ENCODE measurements around the gene TPM1. TPM values are rescaled to one million over a fixed set of nuclear protein-coding genes. Genes with fewer than 3 reads are reported as not detected.

The TPM1 gene
- total RNA-seq, 1 experiment from 2014 or later = 298 TPM

- CTCF ChIA-PET = interaction anchor here (0.5 kb wide), 1 partner anchor 993 kb away, joined by 4 read pairs; no protein-coding TSS in a partner anchor
- no TSS peak for BruUV-seq (replicated peaks)
- DNase-seq (ENCODE audit: low read depth, low spot score) (no peak), ATAC-seq (no peak)
- Histone ChIP-seq H3K27me3 (ENCODE audit: control insufficient read depth, insufficient read depth, low read length) (no peaks in the 10 kb centered on the region), H3K9me3 (ENCODE audit: control insufficient read depth, insufficient read depth, low read depth, low read length) (no peaks in the 10 kb centered on the region), H3K27ac (ENCODE audit: low read length) (peak overlapping the region; percentile 85), H3K36me3 (ENCODE audit: control insufficient read depth, insufficient read depth, low read length) (peaks cover 3% of the 10 kb centered on the region; the same call in 1 of the 2 replicates), H3K4me3 (ENCODE audit: low read depth in 2 of 2, low read length in 2 of 2) (no peak overlapping the region), H3K4me1 (ENCODE audit: control insufficient read depth, insufficient read depth, low read length) (peaks cover 71% of the 10 kb centered on the region)
- in situ Hi-C loops (cut with HindIII; ENCODE audit: low pct_unique_long_range_greater_than_20kb, low sequenced_read_pairs) (no loop called here), intact Hi-C loops (cut with micrococcal nuclease; ENCODE audit: unreplicated experiment) (loop anchor here (5.0 kb wide), 1 partner anchor 205 kb away; no protein-coding TSS in a partner anchor)
- TF ChIP-seq, protein P1, sequence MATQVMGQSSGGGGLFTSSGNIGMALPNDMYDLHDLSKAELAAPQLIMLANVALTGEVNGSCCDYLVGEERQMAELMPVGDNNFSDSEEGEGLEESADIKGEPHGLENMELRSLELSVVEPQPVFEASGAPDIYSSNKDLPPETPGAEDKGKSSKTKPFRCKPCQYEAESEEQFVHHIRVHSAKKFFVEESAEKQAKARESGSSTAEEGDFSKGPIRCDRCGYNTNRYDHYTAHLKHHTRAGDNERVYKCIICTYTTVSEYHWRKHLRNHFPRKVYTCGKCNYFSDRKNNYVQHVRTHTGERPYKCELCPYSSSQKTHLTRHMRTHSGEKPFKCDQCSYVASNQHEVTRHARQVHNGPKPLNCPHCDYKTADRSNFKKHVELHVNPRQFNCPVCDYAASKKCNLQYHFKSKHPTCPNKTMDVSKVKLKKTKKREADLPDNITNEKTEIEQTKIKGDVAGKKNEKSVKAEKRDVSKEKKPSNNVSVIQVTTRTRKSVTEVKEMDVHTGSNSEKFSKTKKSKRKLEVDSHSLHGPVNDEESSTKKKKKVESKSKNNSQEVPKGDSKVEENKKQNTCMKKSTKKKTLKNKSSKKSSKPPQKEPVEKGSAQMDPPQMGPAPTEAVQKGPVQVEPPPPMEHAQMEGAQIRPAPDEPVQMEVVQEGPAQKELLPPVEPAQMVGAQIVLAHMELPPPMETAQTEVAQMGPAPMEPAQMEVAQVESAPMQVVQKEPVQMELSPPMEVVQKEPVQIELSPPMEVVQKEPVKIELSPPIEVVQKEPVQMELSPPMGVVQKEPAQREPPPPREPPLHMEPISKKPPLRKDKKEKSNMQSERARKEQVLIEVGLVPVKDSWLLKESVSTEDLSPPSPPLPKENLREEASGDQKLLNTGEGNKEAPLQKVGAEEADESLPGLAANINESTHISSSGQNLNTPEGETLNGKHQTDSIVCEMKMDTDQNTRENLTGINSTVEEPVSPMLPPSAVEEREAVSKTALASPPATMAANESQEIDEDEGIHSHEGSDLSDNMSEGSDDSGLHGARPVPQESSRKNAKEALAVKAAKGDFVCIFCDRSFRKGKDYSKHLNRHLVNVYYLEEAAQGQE (IDR thresholded peaks at IDR 0.05; ENCODE audit: insufficient read depth in 1 of 2, low read depth in 2 of 2, low read length in 1 of 2) = no peak
- TF ChIP-seq, protein P2, sequence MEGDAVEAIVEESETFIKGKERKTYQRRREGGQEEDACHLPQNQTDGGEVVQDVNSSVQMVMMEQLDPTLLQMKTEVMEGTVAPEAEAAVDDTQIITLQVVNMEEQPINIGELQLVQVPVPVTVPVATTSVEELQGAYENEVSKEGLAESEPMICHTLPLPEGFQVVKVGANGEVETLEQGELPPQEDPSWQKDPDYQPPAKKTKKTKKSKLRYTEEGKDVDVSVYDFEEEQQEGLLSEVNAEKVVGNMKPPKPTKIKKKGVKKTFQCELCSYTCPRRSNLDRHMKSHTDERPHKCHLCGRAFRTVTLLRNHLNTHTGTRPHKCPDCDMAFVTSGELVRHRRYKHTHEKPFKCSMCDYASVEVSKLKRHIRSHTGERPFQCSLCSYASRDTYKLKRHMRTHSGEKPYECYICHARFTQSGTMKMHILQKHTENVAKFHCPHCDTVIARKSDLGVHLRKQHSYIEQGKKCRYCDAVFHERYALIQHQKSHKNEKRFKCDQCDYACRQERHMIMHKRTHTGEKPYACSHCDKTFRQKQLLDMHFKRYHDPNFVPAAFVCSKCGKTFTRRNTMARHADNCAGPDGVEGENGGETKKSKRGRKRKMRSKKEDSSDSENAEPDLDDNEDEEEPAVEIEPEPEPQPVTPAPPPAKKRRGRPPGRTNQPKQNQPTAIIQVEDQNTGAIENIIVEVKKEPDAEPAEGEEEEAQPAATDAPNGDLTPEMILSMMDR (IDR thresholded peaks at IDR 0.05) = no peak
- TF ChIP-seq POLR2AphosphoS5 (IDR thresholded peaks at IDR 0.05; ENCODE audit: low read depth, low read length) = 0 out of 2 replicates have a peak, but pooled peaks have one; percentile 1
- POLR2A ChIA-PET = interaction anchor here (0.6 kb wide), 1 partner anchor 137 kb away, joined by 3 read pairs; no protein-coding TSS in a partner anchor
These were observed 9.7 kb downstream of the TPM1 start for GRCh38 chr15:63052077-63052841.

GRCh38 chr15:63052961-63053698 lies 10.6 kb downstream of the TPM1 start:
- H3K27ac ChIP-seq (ENCODE audit: low read length) = peak overlapping the region; percentile 85
- intact Hi-C loops (cut with micrococcal nuclease; ENCODE audit: unreplicated experiment) = loop anchor here (5.0 kb wide), 1 partner anchor 206 kb away; no protein-coding TSS in a partner anchor
- peaks cover 8% of the 10 kb centered on the region for H3K36me3 ChIP-seq (ENCODE audit: control insufficient read depth, insufficient read depth, low read length)
- CTCF ChIA-PET = interaction anchor here (0.6 kb wide), 1 partner anchor 1219 kb away, joined by 4 read pairs; no protein-coding TSS in a partner anchor
- peaks cover 65% of the 10 kb centered on the region for H3K4me1 ChIP-seq (ENCODE audit: control insufficient read depth, insufficient read depth, low read length)
- ATAC-seq = peak; percentile 7; the same call in 1 of the 2 replicates
- peak overlapping the region in 1 of 2 experiments; percentile 4; a peak in 2 of 4 replicates for H3K4me3 ChIP-seq (ENCODE audit: low read depth in 2 of 2, low read length in 2 of 2)
- DNase-seq (ENCODE audit: low read depth, low spot score) = no peak
- in situ Hi-C loops (cut with HindIII; ENCODE audit: low pct_unique_long_range_greater_than_20kb, low sequenced_read_pairs) = no loop called here
- TF ChIP-seq POLR2AphosphoS5 (IDR thresholded peaks at IDR 0.05; ENCODE audit: low read depth, low read length) = peak; percentile 28; the same call in 1 of the 2 replicates
- TF ChIP-seq, protein P1 (IDR thresholded peaks at IDR 0.05; ENCODE audit: insufficient read depth in 1 of 2, low read depth in 2 of 2, low read length in 1 of 2) = no peak
- H3K9me3 ChIP-seq (ENCODE audit: control insufficient read depth, insufficient read depth, low read depth, low read length) = no peaks in the 10 kb centered on the region
- no peaks in the 10 kb centered on the region for H3K27me3 ChIP-seq (ENCODE audit: control insufficient read depth, insufficient read depth, low read length)
- no TSS peak for BruUV-seq (replicated peaks)
- POLR2A ChIA-PET = interaction anchor here (0.7 kb wide), 4 partner anchors 113 to 1814 kb away, joined by 8 to 15 read pairs (median 9); no protein-coding TSS in a partner anchor

All from Panc1 (cell line).